Stimulated activated CD8-positive, alpha-beta memory T cell treated with anti-CD3 and anti-CD28 coated beads, Interleukin-15, amount 100 ng/mL, for 4 hours (primary cell): Measurements from ENCODE around the gene GFY.
"Not testable (repeated sequence)": the region's sequence is repeated elsewhere in the genome, so short reads cannot be mapped to it uniquely, and the experiment has no call there.

Source experiments
- DNase-seq, 2 donors: peaks; one replicate each; pipeline ENCODE4 v3.0.0-alpha.2; 2020; ENCODE audit warnings: low read depth in 2 of 2

The GFY gene

DNA sequence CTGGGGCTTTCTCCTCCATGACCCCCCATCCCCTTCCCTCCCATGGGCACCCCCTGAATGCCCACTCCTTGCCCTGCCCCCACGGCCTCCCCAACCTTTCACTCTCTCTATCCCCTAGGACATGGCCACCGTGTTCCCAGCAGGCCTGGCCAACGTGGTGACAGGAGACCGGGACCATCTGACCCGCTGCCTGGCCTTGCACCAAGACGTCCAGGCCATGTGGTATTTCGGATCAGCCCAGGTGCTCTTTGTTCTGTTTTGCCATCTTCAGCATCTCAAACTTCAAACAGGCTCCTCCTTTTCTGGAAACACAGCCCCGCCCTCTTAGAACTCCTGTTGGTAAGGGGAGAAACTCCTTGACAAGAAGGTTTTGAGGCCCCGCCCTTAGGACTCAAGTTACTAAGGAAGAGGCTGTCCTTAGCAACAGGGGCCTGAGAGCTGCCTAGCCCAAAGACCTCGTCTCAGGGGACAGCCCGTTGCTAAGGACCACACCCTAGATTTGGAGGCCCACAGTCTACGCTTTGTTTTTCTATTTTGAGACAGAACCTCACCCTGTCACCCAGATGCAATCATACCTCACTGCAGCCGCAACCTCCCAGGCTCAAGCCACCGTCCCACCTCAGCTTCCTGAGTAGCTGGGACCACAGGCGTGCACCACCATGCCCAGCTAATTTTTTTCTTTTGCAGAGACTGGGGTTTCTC, 43.7 kb downstream of the GFY start:
- peak; percentile 50 to 54 for DNase-seq

- DNase-seq = peak; percentile 60 to 68
These were observed 44.8 kb downstream of the GFY start for GRCh38 chr19:49469828-49470614.

GRCh38 chr19:49470615-49470978, 45.4 kb downstream of the GFY start:
- DNase-seq = no peak

DNA sequence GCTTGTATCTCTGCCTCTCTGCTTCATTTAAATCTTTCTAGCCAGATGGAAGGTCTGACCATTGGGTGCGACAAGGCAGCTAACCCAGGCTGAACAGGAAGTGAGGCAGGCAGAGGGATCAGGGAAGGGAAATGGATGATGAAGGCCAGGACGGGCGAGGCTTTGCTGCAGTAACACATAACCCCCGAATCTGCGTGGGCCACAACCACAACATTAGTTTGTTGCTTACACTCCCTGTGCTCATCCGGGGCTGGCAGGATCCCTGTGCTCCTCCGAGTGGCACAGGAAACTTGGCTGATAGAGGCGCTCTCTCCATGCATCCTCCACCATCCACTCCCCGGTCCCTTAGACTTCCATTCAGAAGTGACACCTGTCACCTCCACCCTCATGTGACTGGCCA, 47.7 kb downstream of the GFY start:
- DNase-seq = no peak

- DNase-seq = not testable (repeated sequence)
These were observed 48.3 kb downstream of the GFY start for GRCh38 chr19:49473501-49473867.

DNA sequence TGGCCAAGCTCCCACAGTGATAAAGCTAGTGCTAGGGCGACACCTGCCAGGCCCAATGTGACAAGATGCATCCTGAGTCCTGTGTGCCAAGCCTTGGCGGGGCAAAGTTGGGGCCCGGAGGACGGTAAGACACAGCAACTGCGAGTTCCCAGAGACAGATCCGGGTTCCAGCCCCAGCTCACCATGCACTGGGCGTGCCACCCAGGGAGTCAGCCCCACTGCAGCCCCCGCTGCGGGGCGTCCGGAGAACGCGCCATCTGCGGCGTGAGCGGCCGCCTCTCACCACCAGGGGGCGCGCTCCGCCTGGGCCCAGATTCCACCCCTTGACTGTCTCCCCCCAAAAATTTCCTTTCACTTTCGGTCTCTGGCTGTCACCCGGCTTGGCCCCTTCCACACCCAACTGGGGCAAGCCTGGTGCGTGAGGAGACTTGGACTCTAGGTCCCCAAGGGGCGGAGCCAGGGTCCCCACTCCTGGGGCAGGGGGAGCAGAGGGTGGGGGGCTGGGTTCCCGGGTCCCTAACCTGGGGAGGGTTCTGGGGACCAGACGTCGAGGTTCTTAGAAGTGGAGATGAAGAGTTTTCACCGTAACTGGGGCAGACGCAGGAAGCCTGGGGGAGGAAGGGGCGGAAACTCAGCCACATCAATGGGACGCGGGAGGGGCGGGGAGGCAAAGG, 48.8 kb downstream of the GFY start, which contains the start of gene FLT3LG:
Gene FLT3LG, plus strand, starts transcription at position 348 of the 674 bp plus-strand sequence. CDS start 425 bp downstream, outside the sequence.
- DNase-seq = peak; percentile 83 to 88

- no peak for DNase-seq
These were observed 49.3 kb downstream of the GFY start for GRCh38 chr19:49474542-49474924.

DNA sequence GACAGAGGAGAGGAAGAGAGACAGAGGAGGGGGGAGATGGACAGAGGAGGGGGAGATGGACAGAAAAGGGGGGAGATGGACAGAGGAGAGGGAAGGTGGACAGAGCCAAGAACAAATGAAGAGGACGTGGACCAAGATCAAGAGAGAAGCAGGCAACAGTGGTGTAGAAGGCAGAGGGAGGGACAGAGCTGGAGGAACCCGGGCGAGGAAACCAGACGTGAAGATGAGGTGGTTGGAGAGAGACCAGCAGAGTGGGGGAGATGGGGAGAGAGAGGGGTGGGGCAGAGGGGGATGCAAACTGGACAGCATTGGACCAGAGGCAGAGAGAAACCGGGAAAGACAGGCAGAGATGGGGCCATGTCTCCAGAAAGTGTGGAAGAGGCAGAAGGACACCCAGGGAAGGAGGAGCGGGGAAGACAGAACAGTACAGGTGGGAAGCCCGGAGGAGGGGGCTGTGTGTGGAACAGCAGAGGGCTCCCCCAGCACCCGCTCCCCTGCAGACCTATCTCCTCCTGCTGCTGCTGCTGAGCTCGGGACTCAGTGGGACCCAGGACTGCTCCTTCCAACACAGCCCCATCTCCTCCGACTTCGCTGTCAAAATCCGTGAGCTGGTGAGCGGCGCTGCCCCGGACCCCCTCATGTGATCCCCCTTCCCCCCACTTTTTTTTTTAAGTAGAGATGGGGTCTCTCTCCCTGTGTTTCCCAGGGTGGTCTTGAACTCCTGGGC, 50.2 kb downstream of the GFY start:
- DNase-seq = no peak

DNA sequence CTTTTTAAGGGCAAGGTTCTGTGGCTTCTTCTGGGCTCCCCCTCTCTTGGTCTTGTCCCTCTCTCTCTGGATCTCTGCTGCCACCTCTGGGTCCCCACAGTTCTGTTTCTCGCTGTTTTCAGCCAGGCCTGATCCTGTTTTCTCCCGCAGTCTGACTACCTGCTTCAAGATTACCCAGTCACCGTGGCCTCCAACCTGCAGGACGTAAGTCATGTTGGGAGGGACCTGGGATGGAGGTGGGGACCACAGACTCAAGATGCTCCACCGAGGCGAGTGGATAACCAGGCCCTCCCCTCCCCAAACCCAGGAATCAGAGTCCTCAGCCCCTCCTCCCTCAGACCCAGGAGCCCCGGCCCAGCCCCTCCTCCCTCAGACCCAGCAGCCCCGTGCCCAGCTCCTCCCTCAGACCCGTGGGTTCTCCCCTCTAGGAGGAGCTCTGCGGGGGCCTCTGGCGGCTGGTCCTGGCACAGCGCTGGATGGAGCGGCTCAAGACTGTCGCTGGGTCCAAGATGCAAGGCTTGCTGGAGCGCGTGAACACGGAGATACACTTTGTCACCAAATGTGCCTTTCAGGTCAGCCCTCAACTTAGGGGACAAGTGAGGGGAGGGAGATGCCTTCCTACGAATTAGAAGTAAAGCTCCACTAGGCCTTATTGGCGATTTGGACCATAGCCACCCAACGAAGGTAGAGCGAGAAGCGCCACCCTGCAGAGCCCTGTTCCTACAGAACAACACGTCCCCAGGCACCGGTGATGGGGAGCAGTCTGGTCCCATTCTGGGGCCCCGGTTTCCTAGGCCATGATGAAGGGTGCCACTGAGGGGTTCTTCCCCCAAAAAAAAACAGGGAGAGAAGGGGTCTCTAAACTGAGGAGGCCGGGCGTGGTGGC, 51.0 kb downstream of the GFY start:
- DNase-seq = no peak
